RWPE1 (cell line): ENCODE results near the gene TBPL2.

Experiments used
- CTCF ChIA-PET: fragments of 350-600 bp; sonication (Branson Sonifier 250); formaldehyde crosslinking; extraction: SDS; loops from one replicate; lab custom pipeline; 2021; lab: Yijun Ruan, JAX
- POLR2A ChIA-PET: fragments of 400-600 bp; formaldehyde crosslinking; extraction: SDS; loops from one replicate; lab custom pipeline; 2020; ENCODE audit warnings: antibody characterized with exemption; ENCODE audit not compliant: low non-redundant PET; lab: Yijun Ruan, JAX
- DNase-seq: peaks from one replicate; pipeline ENCODE4 v3.0.0; 2012; ENCODE audit warnings: low spot score
- H3K27ac ChIP-seq: fragments of 450-650 bp; 2 replicates; pipeline ENCODE4 v1.5.1; 2017
- TF ChIP-seq, protein P1 (sequence below): fragments of 450-650 bp; conservative IDR thresholded peaks from 2 replicates; pipeline ENCODE4 v1.5.1; 2017; ENCODE audit warnings: low read depth, mild to moderate bottlenecking

TBPL2 gene

DNA sequence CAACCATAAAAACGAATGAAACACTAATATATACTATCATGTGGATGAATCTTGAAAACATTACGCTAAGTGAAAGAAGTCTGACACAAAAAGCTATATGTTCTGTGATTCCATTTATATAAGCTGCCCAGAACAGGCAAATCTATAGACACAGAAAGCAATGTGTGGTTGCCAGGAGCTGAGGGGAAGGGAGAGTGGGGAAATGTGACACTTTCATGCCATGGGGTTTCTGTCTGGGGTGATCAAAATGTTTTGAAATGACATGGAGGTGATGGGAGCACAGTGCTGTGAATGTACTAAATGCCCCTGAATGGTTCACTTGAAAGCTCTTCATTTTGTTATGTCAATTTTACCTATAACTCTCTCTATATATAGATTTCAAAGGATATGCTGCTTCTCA, 58.9 kb downstream of the TBPL2 start:
- DNase-seq: no peak
- TF ChIP-seq, protein P1, sequence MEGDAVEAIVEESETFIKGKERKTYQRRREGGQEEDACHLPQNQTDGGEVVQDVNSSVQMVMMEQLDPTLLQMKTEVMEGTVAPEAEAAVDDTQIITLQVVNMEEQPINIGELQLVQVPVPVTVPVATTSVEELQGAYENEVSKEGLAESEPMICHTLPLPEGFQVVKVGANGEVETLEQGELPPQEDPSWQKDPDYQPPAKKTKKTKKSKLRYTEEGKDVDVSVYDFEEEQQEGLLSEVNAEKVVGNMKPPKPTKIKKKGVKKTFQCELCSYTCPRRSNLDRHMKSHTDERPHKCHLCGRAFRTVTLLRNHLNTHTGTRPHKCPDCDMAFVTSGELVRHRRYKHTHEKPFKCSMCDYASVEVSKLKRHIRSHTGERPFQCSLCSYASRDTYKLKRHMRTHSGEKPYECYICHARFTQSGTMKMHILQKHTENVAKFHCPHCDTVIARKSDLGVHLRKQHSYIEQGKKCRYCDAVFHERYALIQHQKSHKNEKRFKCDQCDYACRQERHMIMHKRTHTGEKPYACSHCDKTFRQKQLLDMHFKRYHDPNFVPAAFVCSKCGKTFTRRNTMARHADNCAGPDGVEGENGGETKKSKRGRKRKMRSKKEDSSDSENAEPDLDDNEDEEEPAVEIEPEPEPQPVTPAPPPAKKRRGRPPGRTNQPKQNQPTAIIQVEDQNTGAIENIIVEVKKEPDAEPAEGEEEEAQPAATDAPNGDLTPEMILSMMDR: no peak
- no peak overlapping the region for H3K27ac ChIP-seq
- ChIA-PET POLR2A (no interaction called here), CTCF (interaction anchor here (0.6 kb wide), 1 partner anchor 16 kb away, joined by 3 read pairs; no protein-coding TSS in a partner anchor)

DNA sequence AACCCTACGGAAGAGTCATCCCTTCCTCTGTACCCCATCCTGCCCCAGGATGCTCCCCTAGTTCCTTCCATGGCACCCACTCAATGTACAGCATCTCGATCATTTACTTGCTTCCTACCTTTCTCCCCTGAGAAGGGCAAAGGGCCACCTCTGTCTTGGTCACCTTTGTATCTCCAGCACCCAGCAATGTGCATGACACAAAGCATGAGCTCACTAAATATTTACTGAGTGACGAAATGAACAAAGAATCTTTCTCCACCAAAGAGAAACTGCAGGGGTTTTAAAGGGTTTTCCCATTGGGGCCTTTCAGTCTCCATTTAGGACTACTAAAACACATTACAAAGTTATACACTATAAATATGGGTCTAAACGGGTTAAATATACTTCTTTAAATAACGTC, 59.4 kb downstream of the TBPL2 start:
- DNase-seq: no peak
- ChIA-PET POLR2A (no interaction called here), CTCF (interaction anchor here (0.6 kb wide), 1 partner anchor 17 kb away, joined by 3 read pairs; no protein-coding TSS in a partner anchor)
- TF ChIP-seq, protein P1: no peak
- H3K27ac ChIP-seq: no peak overlapping the region

DNA sequence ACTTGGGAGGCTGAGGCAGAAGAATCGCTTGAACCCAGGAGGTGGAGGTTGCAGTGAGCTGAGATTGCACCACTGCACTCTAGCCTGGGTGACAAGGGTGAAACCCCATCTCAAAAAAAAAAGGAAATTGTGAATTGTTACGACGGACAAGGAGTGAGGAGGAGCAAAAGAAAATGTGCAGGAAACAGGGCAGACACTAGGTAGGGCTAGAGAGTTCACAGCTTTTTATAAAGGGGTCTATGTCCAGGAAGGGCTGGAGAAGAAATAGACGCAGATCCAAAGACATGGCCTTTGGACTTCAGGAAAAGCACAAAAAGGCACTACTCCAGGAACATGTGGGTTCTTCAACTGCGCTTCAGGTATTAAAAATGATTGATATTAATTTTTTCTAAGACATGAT, 63.2 kb downstream of the TBPL2 start:
- TF ChIP-seq, protein P1: no peak
- CTCF ChIA-PET: no interaction called here
- no peak for DNase-seq
- POLR2A ChIA-PET: no interaction called here
- no peak overlapping the region for H3K27ac ChIP-seq

DNA sequence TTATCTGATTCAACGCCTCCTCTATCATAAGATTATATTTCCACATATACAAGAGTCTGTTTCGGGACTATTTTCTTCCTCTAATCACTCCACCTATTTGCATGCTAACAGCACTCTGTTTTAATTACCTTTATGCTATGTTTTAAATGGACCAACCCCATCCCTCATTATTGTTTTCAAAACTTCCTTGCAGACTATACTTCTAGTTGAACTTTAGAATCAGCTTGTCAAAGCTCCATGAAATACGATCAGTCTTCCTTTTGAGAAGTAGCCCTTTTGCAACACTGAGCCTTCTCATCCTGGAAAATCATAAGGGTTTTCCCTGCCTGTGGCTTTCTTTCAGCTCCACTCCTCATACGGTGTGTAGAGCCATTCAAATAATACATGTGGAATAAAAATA, 65.6 kb downstream of the TBPL2 start:
- TF ChIP-seq, protein P1: no peak
- ChIA-PET CTCF (interaction anchor here (0.6 to 0.8 kb wide), 2 partner anchors 50 to 174 kb away, joined by 3 to 7 read pairs; no protein-coding TSS in a partner anchor), POLR2A (no interaction called here)
- no peak for DNase-seq
- no peak overlapping the region for H3K27ac ChIP-seq

DNA sequence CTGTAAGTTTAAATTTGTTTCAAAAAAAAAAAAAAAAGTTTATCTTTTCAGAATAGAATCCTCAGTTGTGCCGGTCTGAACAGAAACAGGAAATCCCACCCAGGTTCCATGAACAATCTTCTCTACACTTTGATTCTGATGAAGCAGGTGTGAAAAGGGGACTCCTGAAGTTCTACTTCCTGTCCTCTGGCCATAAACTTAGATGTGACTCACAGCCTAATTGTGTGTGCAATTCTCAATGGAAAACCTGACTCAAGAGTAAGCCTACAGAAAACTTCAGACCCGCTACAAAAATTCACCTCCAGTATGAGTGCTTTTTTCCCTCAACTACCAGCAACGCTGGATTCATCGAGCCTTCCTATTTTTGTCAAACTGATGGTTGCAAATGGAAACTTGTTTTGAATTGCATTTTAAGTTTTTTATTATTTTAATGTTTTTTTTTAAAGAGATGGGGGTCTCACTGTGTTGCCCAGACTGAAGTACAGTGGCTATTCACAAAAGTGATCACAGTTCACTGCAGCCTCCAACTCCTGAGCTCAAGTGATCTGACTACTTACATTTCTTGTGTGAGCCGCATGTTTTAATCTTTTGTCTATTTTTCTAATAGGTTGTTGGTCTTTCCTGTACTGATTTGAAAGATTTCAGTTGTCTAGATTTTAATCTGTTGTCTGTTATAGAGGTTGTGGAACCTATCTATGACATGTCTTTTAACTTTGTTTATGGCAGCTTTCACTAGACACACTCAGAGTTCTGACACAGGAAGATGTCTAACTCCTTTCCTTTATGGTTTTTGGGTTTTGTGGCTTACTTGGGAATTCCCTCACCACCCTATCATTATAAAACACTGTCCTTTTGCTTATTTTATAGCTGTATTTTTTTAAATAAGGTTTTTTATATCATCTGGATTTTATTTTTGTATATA, 66.4 kb downstream of the TBPL2 start:
- CTCF ChIA-PET: interaction anchor here (0.6 to 0.8 kb wide), 2 partner anchors 49 to 175 kb away, joined by 3 to 7 read pairs; no protein-coding TSS in a partner anchor
- POLR2A ChIA-PET: no interaction called here
- TF ChIP-seq, protein P1: no peak
- DNase-seq: peak; percentile 17
- H3K27ac ChIP-seq: no peak overlapping the region

DNA sequence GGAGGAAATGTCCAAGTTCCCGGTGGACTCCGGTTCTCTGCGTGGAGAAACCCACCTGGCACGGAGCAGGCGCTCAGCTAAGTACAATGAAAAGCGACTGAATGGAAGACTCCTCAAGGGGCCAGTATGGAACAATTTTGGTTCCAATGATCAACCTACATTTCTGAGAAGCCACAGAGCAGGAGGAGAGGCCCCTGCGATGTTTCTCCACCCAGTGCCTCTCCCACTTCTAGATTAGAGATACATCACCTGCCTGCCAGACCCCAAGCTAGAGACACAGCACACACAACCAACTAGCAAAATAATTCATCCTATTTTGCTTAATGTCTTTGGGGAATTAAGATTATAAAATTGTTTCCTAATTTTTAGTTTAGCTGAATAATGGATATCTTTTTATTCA, 67.6 kb downstream of the TBPL2 start:
- ChIA-PET POLR2A (no interaction called here), CTCF (interaction anchor here (1.0 kb wide), 1 partner anchor 18 kb away, joined by 3 read pairs; no protein-coding TSS in a partner anchor)
- no peak overlapping the region for H3K27ac ChIP-seq
- DNase-seq: no peak
- TF ChIP-seq, protein P1: no peak
